ENCODE results near the gene ZNF521. TPM values are rescaled to one million over a fixed set of nuclear protein-coding genes. Genes with fewer than 3 reads are reported as not detected.

The ZNF521 gene
- total RNA-seq, 1 experiment from 2014 or later, result not detected

- H3K36me3 ChIP-seq (ENCODE audit: insufficient read depth, low read length, poor library complexity, severe bottlenecking), result no peaks in the 10 kb centered on the region
- ChIA-PET POLR2A (ENCODE audit: low non-redundant PET) (no interaction called here), CTCF (no interaction called here)
- intact Hi-C loops (cut with micrococcal nuclease; ENCODE audit: unreplicated experiment), result no loop called here
- H3K27ac ChIP-seq (ENCODE audit: low read depth, low read length, poor library complexity, severe bottlenecking), result no peak overlapping the region
- H3K27me3 ChIP-seq (replicated peaks; ENCODE audit: insufficient read depth, low read depth, low read length, poor library complexity), result peaks cover 6% of the 10 kb centered on the region
- H3K4me1 ChIP-seq (ENCODE audit: insufficient read depth, low read length, poor library complexity, severe bottlenecking), result no peaks in the 10 kb centered on the region
- H3K9me3 ChIP-seq (ENCODE audit: low read depth, low read length, poor library complexity, severe bottlenecking), result no peaks in the 10 kb centered on the region
- DNase-seq (ENCODE audit: low spot score), result no peak
- TF ChIP-seq, protein P1, sequence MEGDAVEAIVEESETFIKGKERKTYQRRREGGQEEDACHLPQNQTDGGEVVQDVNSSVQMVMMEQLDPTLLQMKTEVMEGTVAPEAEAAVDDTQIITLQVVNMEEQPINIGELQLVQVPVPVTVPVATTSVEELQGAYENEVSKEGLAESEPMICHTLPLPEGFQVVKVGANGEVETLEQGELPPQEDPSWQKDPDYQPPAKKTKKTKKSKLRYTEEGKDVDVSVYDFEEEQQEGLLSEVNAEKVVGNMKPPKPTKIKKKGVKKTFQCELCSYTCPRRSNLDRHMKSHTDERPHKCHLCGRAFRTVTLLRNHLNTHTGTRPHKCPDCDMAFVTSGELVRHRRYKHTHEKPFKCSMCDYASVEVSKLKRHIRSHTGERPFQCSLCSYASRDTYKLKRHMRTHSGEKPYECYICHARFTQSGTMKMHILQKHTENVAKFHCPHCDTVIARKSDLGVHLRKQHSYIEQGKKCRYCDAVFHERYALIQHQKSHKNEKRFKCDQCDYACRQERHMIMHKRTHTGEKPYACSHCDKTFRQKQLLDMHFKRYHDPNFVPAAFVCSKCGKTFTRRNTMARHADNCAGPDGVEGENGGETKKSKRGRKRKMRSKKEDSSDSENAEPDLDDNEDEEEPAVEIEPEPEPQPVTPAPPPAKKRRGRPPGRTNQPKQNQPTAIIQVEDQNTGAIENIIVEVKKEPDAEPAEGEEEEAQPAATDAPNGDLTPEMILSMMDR (conservative IDR thresholded peaks at IDR 0.05; ENCODE audit: low read depth, low read length), result no peak
- no peak for TF ChIP-seq EZH2 (IDR thresholded peaks at IDR 0.05; ENCODE audit: borderline replicate concordance, low read depth, low read length, poor library complexity, severe bottlenecking)
- no TSS peak for BruUV-seq (replicated peaks)
- no peak overlapping the region for H3K4me3 ChIP-seq (ENCODE audit: low read depth, low read length, poor library complexity, severe bottlenecking)
Measured at GRCh38 chr18:25334588-25334987, 17.4 kb downstream of the ZNF521 start.

DNA sequence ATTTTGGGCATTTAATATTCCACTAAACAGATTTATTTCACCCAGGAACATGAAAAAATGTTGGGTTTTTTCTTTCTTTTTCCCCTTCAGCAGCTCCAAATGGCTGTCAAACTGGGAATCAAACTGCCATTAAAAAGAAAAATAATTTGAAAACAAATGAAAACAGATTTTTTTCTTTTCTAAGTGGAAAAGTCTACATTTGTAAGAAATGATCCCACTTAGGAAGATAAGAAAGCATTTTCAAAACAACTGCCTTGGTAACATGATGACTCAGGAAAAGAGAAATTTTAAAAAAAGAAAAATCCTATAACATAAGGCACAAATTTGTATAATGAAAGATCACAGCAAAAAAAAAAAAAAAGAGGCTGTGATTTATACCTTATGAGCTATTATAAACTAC, 20.0 kb downstream of the ZNF521 start:
- intact Hi-C loops (cut with micrococcal nuclease; ENCODE audit: unreplicated experiment), result no loop called here
- Histone ChIP-seq H3K27ac (ENCODE audit: low read depth, low read length, poor library complexity, severe bottlenecking) (no peak overlapping the region), H3K27me3 (replicated peaks; ENCODE audit: insufficient read depth, low read depth, low read length, poor library complexity) (peaks cover 6% of the 10 kb centered on the region), H3K9me3 (ENCODE audit: low read depth, low read length, poor library complexity, severe bottlenecking) (no peaks in the 10 kb centered on the region), H3K4me3 (ENCODE audit: low read depth, low read length, poor library complexity, severe bottlenecking) (no peak overlapping the region), H3K36me3 (ENCODE audit: insufficient read depth, low read length, poor library complexity, severe bottlenecking) (no peaks in the 10 kb centered on the region), H3K4me1 (ENCODE audit: insufficient read depth, low read length, poor library complexity, severe bottlenecking) (no peaks in the 10 kb centered on the region)
- ChIA-PET CTCF (no interaction called here), POLR2A (ENCODE audit: low non-redundant PET) (no interaction called here)
- no TSS peak for BruUV-seq (replicated peaks)
- DNase-seq (ENCODE audit: low spot score), result no peak
- no peak for TF ChIP-seq EZH2 (IDR thresholded peaks at IDR 0.05; ENCODE audit: borderline replicate concordance, low read depth, low read length, poor library complexity, severe bottlenecking)

DNA sequence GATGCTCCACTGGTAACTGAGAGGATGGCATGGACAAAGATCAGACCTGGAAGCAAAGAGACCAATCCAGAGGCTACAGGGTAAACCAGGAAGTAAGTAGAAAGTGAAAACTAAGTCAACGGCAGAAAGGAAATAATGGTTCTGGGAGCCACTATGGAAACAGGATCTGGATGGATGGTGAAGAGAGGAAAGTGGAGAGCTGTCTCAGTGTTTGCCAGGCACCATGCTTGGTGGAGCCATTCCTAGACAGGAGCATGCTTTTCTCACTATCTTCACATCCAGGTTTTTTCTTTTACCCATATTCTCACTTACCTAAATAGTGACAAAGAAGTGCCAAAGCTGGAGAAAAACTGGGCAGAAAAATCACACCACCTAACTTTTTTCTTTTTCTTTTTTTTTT, 22.2 kb downstream of the ZNF521 start:
- ChIA-PET POLR2A (ENCODE audit: low non-redundant PET) (no interaction called here), CTCF (no interaction called here)
- Histone ChIP-seq H3K27ac (ENCODE audit: low read depth, low read length, poor library complexity, severe bottlenecking) (no peak overlapping the region), H3K4me3 (ENCODE audit: low read depth, low read length, poor library complexity, severe bottlenecking) (no peak overlapping the region), H3K27me3 (replicated peaks; ENCODE audit: insufficient read depth, low read depth, low read length, poor library complexity) (peaks cover 3% of the 10 kb centered on the region), H3K4me1 (ENCODE audit: insufficient read depth, low read length, poor library complexity, severe bottlenecking) (no peaks in the 10 kb centered on the region), H3K36me3 (ENCODE audit: insufficient read depth, low read length, poor library complexity, severe bottlenecking) (no peaks in the 10 kb centered on the region), H3K9me3 (ENCODE audit: low read depth, low read length, poor library complexity, severe bottlenecking) (no peaks in the 10 kb centered on the region)
- no peak for DNase-seq (ENCODE audit: low spot score)
- no peak for TF ChIP-seq EZH2 (IDR thresholded peaks at IDR 0.05; ENCODE audit: borderline replicate concordance, low read depth, low read length, poor library complexity, severe bottlenecking)
- TF ChIP-seq, protein P1 (conservative IDR thresholded peaks at IDR 0.05; ENCODE audit: low read depth, low read length), result no peak
- no TSS peak for BruUV-seq (replicated peaks)
- intact Hi-C loops (cut with micrococcal nuclease; ENCODE audit: unreplicated experiment), result no loop called here

DNA sequence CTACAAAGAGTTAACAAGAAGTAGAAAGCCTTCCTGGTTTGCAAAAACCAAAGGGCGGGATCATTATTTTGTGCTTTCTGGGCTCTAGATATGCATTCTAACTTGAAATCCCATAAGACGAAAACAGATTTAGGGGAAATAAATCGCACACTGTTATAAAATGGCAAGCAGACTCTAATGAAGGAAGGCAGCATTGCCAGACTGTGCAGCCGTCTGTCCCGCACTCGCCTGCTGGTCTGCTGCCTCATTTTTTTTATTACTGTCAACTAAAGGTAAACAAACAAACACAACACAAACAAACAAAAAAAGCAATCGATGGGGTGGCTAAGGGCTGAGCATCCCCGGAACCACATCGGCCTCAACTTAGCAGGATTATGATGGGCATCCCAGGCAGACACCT, 24.4 kb downstream of the ZNF521 start:
- Histone ChIP-seq H3K36me3 (ENCODE audit: insufficient read depth, low read length, poor library complexity, severe bottlenecking) (no peaks in the 10 kb centered on the region), H3K27ac (ENCODE audit: low read depth, low read length, poor library complexity, severe bottlenecking) (no peak overlapping the region), H3K4me3 (ENCODE audit: low read depth, low read length, poor library complexity, severe bottlenecking) (no peak overlapping the region), H3K9me3 (ENCODE audit: low read depth, low read length, poor library complexity, severe bottlenecking) (no peaks in the 10 kb centered on the region), H3K4me1 (ENCODE audit: insufficient read depth, low read length, poor library complexity, severe bottlenecking) (no peaks in the 10 kb centered on the region), H3K27me3 (replicated peaks; ENCODE audit: insufficient read depth, low read depth, low read length, poor library complexity) (peaks cover 3% of the 10 kb centered on the region)
- ChIA-PET POLR2A (ENCODE audit: low non-redundant PET) (no interaction called here), CTCF (no interaction called here)
- intact Hi-C loops (cut with micrococcal nuclease; ENCODE audit: unreplicated experiment), result no loop called here
- DNase-seq (ENCODE audit: low spot score), result no peak
- no TSS peak for BruUV-seq (replicated peaks)
- TF ChIP-seq, protein P1 (conservative IDR thresholded peaks at IDR 0.05; ENCODE audit: low read depth, low read length), result no peak
- no peak for TF ChIP-seq EZH2 (IDR thresholded peaks at IDR 0.05; ENCODE audit: borderline replicate concordance, low read depth, low read length, poor library complexity, severe bottlenecking)
